Measurements from ENCODE around the gene BTBD6. TPM values are rescaled to one million over a fixed set of nuclear protein-coding genes. Genes with fewer than 3 reads are reported as not detected.

Gene BTBD6
- polyA plus RNA-seq, 6 donors from 2014 or later = 2.9 to 9.4 (median 6.1) TPM

DNA sequence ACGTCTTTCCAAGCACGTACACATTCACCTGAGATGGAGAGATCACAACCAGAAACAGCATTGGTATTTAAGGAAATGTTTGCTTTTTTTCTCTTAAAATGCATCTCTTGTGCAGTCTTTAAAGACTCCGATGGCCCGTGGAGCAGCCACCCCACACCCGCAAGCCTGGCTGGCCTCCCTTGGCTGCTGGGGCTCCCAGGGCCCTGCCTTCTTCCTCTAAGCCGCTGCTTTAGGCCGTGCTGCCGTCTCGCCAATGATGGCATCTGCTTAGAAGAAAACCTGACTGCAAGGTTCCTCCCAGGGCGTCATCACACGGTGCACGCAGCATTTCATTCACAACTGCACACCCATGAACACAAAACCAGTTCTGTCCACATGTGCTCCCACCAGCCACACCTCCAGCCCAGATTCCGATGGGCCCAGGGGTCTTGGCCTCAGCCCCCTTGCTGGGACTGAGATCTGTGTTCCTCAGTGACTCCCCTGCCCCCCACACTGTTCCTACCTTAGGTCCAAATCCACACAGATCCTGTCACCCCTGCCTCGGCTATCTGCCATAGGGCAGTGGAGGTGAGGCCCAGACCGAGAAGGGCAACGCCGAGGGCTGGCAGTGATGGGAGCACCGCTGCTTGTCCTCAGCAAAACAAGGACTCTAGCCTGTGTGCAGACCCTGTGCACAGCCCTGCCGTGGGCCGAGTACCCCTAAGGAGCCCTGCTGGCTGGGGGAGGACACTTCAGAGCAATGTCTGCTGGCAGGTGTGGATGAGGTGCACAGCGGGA lies 4.4 kb downstream of the BTBD6 start:
- Mint-ChIP-seq H3K4me1 (peaks cover 14 to 29% (median 28%) of the 10 kb centered on the region in 3 donors), H3K27ac (peak overlapping the region in 2 of 6 donors; percentile 67 to 85), H3K9me3 (no peaks in the 10 kb centered on the region), H3K36me3 (peaks cover 0 to 5% of the 10 kb centered on the region in 2 donors), H3K4me3 (no peak overlapping the region), H3K27me3 (no peaks in the 10 kb centered on the region)
- ATAC-seq (ENCODE audit: low read depth in 2 of 2) (no peak), DNase-seq (no peak)

DNA sequence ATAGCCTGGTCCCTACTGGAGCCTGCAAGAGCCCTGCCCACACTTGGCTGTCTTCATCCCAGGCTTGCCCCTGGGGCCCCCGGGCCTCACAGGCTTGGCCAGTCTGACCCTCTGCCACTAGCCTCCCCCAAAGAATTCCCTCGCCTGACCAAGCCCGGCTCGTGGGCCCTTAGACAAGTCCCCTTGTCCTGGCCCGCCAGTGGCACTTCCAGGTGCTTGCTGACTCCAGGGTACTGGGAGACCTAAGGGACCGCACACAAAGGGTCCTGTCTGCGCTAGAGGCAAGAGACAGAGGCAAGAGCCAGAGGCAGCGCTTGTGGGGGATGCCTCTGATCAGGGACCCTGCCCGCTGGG lies 5.0 kb downstream of the BTBD6 start:
- Mint-ChIP-seq H3K4me1 (peaks cover 14 to 32% (median 25%) of the 10 kb centered on the region in 3 donors), H3K4me3 (no peak overlapping the region), H3K9me3 (no peaks in the 10 kb centered on the region), H3K27me3 (no peaks in the 10 kb centered on the region), H3K27ac (no peak overlapping the region), H3K36me3 (peaks cover 0 to 5% of the 10 kb centered on the region in 2 donors)
- DNase-seq (no peak), ATAC-seq (ENCODE audit: low read depth in 2 of 2) (no peak)

DNA sequence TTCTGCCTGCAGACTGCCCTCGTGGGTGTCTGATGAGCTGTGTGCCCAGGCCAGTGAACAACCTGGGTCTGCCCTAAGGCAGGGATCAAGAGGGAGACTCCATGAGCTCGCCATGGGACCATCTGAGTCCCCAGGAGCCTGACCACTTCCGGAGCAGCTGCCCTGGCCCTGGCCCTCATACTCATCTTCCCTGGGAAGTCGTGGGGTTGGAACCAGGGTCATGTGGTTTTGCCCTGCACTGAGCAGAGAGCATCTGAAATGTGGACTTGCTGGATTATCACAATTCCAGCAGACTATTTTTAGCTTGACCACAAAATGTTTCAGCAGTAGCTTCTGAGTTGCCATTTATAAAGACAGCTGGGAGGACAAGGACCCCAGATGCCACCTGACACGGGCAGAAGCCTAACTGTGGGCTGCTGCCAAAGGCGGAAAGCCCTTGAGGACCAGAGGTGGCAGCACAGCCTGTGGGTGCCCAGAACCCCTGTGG lies 6.7 kb downstream of the BTBD6 start:
- DNase-seq (no peak), ATAC-seq (ENCODE audit: low read depth in 2 of 2) (no peak)
- Mint-ChIP-seq H3K27me3 (no peaks in the 10 kb centered on the region), H3K27ac (no peak overlapping the region), H3K4me3 (no peak overlapping the region), H3K9me3 (no peaks in the 10 kb centered on the region), H3K4me1 (peaks cover 9 to 41% (median 22%) of the 10 kb centered on the region in 3 donors), H3K36me3 (peaks cover 0 to 5% of the 10 kb centered on the region in 2 donors)

DNA sequence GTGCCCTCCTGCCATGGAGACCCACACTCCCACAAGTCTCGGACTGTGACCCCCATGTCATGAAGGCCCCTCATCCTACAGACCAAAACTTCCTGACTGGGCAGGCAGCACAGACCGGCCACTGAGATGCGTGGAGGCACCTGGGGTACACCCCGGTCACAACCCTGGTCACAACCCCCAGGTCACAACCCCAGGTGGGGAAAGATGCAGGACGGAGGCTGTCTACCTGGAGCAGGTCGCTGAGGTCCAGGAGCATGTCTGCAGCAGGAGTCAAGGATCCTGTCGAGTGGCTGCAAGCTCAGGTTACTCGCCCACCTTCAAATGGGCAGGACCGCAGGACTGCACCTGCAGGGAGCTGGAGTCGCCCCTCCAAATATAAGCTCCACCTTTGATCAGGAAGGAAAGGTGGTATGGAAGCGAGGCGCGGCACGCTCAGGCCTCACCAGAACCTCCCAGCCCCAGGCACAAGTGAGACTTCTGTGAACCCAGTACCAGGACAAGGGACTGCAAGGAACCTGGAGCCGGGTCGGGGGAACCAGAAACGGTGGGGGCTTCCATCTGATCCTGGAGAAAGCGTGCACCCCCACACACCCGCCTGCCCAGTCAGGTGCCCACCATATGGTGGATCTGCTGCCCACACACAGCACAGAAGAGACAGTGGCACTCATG lies 8.1 kb downstream of the BTBD6 start:
- DNase-seq (no peak), ATAC-seq (ENCODE audit: low read depth in 2 of 2) (no peak)
- Mint-ChIP-seq H3K27ac (peak overlapping the region in 2 of 6 donors; percentile 5 to 70), H3K27me3 (no peaks in the 10 kb centered on the region), H3K4me3 (no peak overlapping the region), H3K9me3 (no peaks in the 10 kb centered on the region), H3K4me1 (peaks cover 3 to 34% (median 15%) of the 10 kb centered on the region in 3 donors), H3K36me3 (peaks cover 0 to 5% of the 10 kb centered on the region in 2 donors)

DNA sequence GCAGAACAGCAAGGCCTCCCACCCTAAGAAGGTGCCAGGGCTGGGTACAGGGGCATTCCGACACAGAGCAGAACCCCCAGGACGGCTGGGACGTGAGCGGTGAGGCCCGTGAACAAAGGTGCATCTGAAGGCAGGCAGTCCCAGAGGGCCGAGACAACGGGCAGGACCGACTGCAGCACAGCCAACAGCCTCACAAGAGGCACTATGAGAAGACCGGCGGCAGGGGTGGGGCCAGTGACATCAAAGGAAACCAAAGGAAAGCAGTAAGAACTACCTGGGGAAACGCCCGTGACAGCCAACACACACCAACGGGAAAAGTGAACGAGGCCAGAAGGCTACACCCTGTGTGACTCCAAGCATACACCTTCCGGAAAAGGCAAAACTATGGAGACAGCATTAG lies 9.1 kb downstream of the BTBD6 start:
- peaks cover 0 to 5% of the 10 kb centered on the region in 2 donors for H3K36me3 Mint-ChIP-seq
- H3K27me3 Mint-ChIP-seq = no peaks in the 10 kb centered on the region
- H3K4me3 Mint-ChIP-seq = peak overlapping the region in 2 of 8 donors; percentile 12
- no peak for ATAC-seq (ENCODE audit: low read depth in 2 of 2)
- no peak for DNase-seq
- H3K9me3 Mint-ChIP-seq = no peaks in the 10 kb centered on the region
- H3K27ac Mint-ChIP-seq = peak overlapping the region in 4 of 6 donors; percentile 33 to 78 (median 70)
- peaks cover 3 to 28% (median 11%) of the 10 kb centered on the region in 3 donors for H3K4me1 Mint-ChIP-seq

DNA sequence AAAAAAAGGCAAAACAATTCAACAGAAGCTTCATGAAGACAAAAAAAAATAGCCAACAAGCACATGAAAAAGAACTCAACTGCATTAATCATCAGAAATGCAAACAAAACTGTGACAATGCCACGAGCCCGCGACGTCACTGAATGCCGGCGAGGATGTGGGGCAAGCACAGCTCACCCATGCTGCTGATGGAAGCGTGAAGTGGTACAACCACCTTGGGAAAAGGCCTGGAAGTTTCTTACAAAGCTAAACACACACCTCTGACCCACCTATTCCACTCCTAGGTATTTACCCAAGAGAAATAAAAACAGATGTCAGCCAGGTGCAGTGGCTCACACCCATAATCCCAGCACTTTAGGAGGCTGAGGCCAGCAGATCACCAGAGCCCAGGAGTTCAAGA lies 10.5 kb downstream of the BTBD6 start:
- H3K9me3 Mint-ChIP-seq = no peaks in the 10 kb centered on the region
- no peak for ATAC-seq (ENCODE audit: low read depth in 2 of 2)

GRCh38 chr14:105260959-105261358 lies 12.6 kb downstream of the BTBD6 start:
- Mint-ChIP-seq H3K36me3 (no peaks in the 10 kb centered on the region), H3K27me3 (no peaks in the 10 kb centered on the region), H3K9me3 (no peaks in the 10 kb centered on the region), H3K27ac (peak overlapping the region in 1 of 6 donors; percentile 81), H3K4me3 (no peak overlapping the region), H3K4me1 (peaks cover 8 to 28% (median 11%) of the 10 kb centered on the region in 3 donors)
- DNase-seq = no peak
- ATAC-seq (ENCODE audit: low read depth in 2 of 2) = no peak

More for the DNA sequence above, 10.5 kb downstream of the BTBD6 start:
- no peak for DNase-seq
- Mint-ChIP-seq H3K36me3 (peaks cover 0 to 1% of the 10 kb centered on the region in 2 donors), H3K4me3 (no peak overlapping the region), H3K27ac (peak overlapping the region in 1 of 6 donors; percentile 11), H3K4me1 (peaks cover 8 to 40% (median 17%) of the 10 kb centered on the region in 3 donors), H3K27me3 (no peaks in the 10 kb centered on the region)

DNA sequence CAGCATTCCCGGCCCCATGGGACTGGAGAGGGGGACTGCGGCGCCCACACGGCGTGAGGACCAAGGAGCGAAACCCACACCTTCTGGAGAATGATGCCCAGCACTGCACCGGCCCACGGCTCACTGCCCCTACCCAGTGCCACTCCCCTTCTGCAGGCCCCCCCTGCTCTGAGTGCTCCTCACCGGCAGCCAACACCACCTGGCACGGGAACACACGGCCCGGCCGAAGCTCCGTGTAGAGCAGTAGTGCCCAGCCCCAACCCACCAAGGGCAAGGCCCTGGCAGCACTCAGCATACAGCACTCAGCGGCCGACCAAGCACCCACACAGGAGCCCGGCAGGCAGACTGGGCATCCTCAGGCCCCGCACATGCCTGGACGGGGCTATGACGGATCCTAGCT lies 13.4 kb downstream of the BTBD6 start:
- Mint-ChIP-seq H3K9me3 (no peaks in the 10 kb centered on the region), H3K4me3 (no peak overlapping the region), H3K4me1 (peaks cover 13 to 28% (median 15%) of the 10 kb centered on the region in 3 donors), H3K27ac (no peak overlapping the region), H3K36me3 (no peaks in the 10 kb centered on the region), H3K27me3 (no peaks in the 10 kb centered on the region)
- no peak for DNase-seq
- ATAC-seq (ENCODE audit: low read depth in 2 of 2) = no peak

GRCh38 chr14:105267820-105268548 lies 19.7 kb downstream of the BTBD6 start:
- H3K4me1 Mint-ChIP-seq = peaks cover 20 to 31% (median 28%) of the 10 kb centered on the region in 3 donors
- DNase-seq (no peak), ATAC-seq (ENCODE audit: low read depth in 2 of 2) (no peak)
- H3K9me3 Mint-ChIP-seq = no peaks in the 10 kb centered on the region
- no peaks in the 10 kb centered on the region for H3K27me3 Mint-ChIP-seq
- H3K36me3 Mint-ChIP-seq = peaks cover 0 to 9% of the 10 kb centered on the region in 2 donors
- peak overlapping the region in 1 of 6 donors; percentile 51 for H3K27ac Mint-ChIP-seq
- H3K4me3 Mint-ChIP-seq = no peak overlapping the region

- no peak overlapping the region for H3K4me3 Mint-ChIP-seq
- ATAC-seq (ENCODE audit: low read depth in 2 of 2) (no peak), DNase-seq (no peak)
- H3K9me3 Mint-ChIP-seq = no peaks in the 10 kb centered on the region
- H3K4me1 Mint-ChIP-seq = peaks cover 16 to 26% (median 25%) of the 10 kb centered on the region in 3 donors
- peaks cover 0 to 9% of the 10 kb centered on the region in 2 donors for H3K36me3 Mint-ChIP-seq
- no peaks in the 10 kb centered on the region for H3K27me3 Mint-ChIP-seq
- peak overlapping the region in 3 of 6 donors; percentile 28 to 88 (median 54) for H3K27ac Mint-ChIP-seq
These were observed 20.5 kb downstream of the BTBD6 start for GRCh38 chr14:105268736-105269354.

DNA sequence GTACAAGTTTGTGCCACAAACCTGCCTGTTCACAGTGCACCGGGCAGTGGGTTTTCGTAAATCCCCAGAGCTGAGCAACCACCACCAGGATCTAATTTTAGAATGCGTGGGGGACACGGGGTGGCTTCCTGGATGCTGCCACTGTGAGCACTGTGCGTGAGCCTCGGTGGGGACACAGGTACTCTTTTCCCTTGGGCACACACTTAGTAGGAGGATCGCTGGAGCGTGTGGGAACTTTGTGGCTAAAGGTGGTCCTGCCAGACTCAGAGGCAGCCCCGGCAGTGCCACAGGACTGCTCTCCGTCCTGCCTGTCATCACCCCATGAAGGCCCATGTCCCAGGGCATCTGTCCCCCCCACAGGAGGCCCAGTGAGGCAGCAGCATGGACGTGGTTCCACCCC lies 21.1 kb downstream of the BTBD6 start:
- ATAC-seq (ENCODE audit: low read depth in 2 of 2) (no peak), DNase-seq (no peak)
- Mint-ChIP-seq H3K27me3 (no peaks in the 10 kb centered on the region), H3K36me3 (peaks cover 0 to 9% of the 10 kb centered on the region in 2 donors), H3K9me3 (no peaks in the 10 kb centered on the region), H3K4me3 (no peak overlapping the region), H3K4me1 (peaks cover 17 to 31% (median 26%) of the 10 kb centered on the region in 3 donors), H3K27ac (peak overlapping the region in 2 of 6 donors; percentile 10 to 28)

DNA sequence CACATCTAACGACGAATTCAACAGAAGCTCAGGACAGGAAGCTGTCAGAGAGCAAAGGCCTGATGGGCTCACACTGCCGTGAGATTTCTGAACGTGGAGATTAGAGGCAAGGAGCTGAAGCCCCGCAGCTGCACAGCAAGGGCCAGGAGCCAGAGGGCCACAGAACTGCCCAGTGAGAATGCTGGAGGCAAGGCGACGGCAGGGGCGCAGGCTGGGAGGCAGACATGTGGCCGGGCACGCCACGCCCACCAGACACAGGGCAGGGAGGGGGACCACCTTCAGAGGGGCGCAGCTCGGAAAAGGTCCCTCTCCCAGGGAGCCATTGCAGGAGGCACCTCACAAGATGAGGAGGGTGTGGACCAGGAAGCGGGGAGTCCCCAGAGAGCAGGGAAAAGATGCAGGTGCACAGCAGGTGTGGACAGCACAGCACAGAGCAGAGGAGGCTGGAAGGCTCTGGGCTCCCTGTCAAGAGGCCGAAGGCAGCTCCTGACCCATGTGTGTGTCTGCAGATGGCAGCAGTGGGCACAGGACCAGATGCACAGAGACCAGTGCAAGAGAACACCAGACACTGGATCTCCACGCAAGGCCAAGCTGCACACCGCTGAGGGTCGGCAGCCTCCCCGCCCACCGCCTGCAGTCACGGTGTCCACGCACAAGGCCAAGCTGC lies 23.0 kb downstream of the BTBD6 start:
- no peaks in the 10 kb centered on the region for H3K27me3 Mint-ChIP-seq
- ATAC-seq (ENCODE audit: low read depth in 2 of 2) = no peak
- no peak overlapping the region for H3K27ac Mint-ChIP-seq

More for the DNA sequence above, 23.0 kb downstream of the BTBD6 start:
- H3K36me3 Mint-ChIP-seq = peaks cover 0 to 9% of the 10 kb centered on the region in 2 donors
- DNase-seq = no peak
- no peaks in the 10 kb centered on the region for H3K9me3 Mint-ChIP-seq
- no peak overlapping the region for H3K4me3 Mint-ChIP-seq
- H3K4me1 Mint-ChIP-seq = peaks cover 17 to 37% (median 22%) of the 10 kb centered on the region in 3 donors
